HG03439 (cell line): Measurements from ENCODE around the gene COG2.
"Not testable (repeated sequence)": the region's sequence is repeated elsewhere in the genome, so short reads cannot be mapped to it uniquely, and the experiment has no call there.

Experiments used
- ATAC-seq: cut with Tn5 transposase; IDR thresholded peaks from one replicate; pipeline ENCODE4 v1.9.1; 2021; ENCODE audit warnings: mild to moderate bottlenecking, moderate library complexity; ENCODE audit not compliant: unreplicated experiment

The COG2 gene

DNA sequence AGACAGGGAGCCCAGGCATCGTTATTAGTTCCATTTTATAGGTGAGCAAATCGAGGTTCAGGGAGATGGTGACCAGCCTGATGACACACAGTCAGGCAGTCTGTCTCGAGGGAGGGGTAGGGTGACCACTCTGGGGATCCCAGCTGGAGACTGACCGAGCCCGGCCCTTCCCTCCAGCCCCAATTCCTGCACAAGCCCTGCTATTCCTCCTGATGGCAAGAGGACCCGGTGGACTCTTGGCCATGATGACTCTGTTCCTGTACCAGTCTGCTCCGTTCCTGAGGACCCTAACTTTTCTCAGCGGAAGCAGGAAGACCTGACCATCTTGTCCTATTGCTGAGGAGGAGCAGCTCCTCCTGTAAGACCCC, 71.2 kb downstream of the COG2 start:
- no peak for ATAC-seq

DNA sequence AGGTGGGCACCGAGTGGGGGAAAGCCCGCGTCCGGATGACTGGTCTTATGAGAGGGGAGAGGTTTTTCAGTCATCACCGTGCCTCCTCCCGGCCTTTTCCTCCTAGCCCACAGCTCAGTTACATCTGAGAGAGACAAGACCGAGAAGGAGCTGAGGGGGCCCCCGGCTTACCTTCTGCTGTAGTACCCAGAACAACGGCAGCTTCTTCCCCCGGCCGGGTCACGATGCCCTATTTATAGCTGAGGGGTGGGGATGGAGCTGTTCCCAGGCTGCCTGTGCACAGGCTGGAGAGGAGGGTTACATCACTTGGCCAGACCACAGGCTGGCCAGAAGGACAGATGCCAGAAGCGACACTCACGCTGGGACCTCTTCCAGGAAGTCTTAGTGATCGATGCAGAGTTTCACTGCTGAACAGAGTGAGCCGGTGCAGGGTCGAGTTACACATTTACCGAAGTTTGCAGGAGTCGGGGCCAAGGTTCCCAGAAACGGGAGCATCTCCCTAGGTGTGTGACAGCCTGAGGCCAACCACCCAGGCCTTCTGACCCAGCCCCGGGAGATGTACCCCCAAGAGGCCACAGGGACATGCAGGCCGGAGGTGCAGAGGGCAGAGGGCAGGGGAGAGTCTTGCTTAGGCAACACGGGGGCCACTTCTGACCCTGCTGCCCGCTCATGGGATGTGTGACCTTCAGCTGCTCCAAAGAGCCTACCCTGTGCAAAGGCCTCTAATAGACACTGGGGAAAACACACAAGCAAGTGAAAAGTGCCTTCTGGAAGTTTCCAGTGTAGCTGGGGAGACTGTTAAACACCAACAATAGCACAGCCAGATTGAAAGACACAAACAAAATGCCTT, 71.9 kb downstream of the COG2 start, which contains the start of gene AGT:
Gene AGT (minus strand): TSS at position 208 of the 850 bp plus-strand sequence. CDS start 3,299 bp downstream, outside the sequence.
- ATAC-seq, result no peak

DNA sequence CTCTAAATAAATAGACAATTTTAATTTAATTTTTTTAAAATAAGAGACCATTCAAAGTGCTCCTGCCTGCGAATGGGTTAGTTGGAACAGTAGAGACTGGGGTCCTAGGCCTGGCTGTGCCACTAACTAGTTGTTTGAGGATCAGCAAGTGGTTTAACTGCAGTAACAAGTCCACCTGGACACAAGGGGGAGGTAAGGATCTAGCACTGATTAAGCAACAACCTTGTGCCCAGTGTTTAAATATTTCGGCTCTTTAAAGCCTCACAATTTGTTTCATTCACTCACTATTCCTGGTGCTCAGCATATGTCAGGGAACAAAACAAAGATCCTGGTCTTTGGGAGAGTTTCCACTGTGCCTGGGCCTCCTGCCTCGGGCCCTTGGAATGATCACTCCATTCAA, 73.2 kb downstream of the COG2 start:
- no peak for ATAC-seq

DNA sequence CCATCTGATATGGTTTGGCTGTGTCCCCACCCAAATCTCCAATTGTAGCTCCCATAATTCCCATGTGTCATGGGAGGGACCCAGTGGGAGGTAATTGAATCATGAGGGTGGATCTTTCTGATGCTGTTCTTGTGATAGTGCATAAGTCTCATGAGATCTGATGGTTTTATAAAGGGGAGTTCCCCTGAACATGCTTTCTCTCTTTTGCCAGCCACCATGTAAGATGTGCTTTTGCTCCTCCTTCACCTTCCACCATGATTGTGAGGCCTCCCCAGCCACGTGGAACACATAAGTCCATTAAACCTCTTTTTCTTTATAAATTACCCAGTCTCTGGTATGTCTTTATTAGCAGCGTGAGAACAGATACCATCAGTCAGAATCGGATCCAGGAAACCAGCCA, 74.2 kb downstream of the COG2 start:
- ATAC-seq, result not testable (repeated sequence)

DNA sequence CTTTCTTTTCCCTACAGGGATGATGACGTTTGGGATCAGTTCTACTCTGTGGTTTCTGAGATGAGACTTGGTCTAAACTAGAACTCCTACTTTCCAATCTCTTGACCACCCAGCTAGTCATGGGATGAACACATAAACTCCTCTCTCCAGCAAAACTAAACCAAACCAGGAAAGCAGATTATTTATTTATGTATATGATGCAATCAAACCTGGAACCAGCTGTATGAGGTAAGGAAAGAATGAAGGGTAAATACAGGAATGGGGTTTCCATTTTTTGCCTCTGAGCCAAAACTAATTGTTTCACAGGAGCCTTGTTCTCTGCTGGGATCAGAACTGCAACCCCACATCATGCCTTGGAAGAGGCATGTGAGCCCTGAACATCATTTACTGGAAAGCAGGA, 75.0 kb downstream of the COG2 start:
- ATAC-seq, result no peak

DNA sequence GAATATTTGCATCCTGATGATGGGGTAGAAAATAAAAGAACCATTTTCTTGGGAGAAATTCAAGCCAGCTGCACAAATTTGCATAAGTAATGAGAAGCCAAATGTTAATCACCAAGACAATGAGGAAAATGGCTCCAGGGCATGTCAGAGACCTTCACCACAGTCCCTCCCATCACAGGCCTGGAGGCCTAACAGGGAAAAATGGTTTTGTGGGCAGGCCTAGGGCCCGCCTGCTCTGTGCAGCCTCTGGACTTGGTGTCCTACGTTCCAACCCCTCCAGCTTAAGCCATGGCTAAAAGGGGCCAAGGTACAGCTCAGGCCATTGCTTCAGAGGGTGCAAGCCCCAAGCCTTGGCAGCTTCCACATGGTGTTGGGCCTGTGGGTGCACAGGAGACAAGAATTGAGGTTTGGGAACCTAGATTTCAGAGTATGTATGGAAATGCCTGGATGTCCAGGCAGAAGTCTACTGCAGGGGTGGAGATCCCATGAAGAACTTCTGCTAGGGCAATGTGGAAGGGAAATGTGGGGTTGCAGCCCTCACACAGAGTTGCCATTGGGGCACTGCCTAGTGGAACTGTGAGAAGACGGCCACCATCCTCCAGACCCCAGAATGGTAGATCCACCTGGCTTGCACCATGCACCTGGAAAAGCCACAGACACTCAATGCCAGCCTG, 79.7 kb downstream of the COG2 start:
- not testable (repeated sequence) for ATAC-seq

DNA sequence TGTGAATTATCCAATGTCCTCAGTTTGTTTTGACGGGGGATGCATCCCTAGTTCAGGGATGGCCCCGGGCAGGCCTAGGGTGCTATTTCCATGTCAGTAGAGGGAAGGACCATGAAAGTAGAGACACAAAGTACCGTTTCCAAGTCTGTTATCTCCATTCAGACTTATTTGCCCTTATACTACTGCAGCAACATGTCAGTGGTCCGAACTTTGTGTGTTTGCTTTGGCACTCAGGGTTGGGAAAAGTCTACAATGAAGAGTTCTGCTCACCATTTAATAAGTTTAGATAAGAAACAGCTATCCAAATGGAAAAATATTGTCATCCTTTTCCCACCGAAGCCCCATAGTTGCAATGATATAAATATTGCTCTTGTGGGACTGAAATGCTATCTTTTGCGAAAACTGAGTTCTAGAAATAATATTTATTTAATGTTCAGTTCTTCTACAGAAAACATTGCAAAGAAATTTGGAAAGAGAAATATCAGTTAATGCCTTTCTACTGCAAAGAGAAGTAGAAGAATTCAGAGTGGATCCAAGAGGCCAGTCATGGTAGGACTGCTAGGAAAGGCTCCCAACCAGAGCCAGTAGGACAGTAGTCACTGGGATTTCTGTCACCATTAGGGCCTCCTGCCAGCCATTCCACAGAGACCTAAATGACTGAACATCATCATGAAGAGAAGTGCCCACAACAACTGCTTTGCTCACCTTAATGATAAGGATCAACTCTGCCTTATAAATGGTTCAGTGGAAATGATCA, 83.2 kb downstream of the COG2 start:
- no peak for ATAC-seq

DNA sequence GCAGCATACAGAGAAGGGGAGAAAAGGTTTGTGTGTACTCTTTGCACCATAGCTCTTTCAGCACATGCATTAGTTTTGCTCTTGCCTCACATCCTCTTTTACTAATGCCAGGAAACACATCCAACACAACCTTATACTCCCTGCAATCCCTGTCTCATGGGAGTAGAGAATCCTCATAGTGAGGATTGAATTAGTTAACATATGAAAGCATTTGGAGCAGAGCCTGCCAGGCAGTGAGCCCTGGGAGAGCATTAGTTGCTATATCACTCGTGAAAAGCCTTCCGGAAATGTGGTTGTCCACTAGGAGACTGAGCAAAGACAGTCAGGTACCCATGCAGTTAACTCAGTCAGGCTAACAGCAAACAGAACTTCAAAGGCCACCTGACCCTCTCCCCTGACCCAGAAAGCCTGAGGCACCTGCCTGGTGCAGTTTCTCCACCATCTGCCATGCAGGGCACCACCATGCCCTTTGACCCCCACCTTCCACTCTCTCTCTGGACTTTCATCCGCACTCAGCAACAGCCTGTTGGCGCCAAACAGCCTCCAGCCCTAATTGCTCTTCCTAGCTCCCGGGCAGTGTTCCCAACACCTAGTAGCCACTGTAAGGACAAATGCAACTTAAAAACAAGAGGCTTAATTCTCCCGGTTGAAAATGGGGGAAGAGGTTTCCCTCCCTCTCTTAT, 86.6 kb downstream of the COG2 start:
- no peak for ATAC-seq

DNA sequence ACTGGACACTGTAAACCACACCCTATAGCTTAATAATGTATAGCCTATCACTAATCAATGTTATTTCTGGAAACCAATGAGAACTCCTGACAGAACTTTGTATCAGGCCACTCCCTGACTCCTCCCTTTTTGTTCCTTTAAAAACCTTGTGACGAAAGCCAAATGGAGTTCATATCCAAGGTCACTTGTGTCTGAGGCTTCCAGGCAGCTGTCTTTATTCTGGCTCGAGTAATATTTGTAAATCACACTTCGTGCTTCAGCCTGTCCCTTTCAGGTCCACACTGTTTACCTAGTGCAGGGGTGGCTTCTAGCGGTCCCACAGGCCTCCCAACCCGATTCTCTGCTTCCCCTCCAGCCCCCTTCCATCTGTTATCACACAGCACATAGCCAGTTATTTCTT, 88.7 kb downstream of the COG2 start:
- no peak for ATAC-seq

DNA sequence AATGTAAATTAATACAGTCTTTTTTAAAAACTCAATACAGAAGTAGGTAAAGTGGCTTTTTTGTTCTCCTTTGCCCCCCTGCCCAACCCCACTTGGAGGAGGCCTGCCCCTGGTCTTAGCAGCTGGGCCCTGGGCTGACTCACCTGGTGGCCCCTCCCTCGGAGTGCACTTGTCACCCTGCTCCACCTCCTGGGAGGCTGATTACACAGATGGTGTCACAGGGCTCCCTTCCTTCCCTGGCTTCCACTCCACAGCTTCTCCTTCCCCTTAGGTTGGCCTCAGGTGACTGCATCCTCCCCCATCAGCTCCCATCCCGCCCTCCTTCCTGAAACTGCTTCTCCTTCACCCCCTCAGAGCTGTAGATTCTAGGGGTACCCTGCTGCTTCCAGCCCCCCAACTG, 93.2 kb downstream of the COG2 start:
- ATAC-seq, result no peak

DNA sequence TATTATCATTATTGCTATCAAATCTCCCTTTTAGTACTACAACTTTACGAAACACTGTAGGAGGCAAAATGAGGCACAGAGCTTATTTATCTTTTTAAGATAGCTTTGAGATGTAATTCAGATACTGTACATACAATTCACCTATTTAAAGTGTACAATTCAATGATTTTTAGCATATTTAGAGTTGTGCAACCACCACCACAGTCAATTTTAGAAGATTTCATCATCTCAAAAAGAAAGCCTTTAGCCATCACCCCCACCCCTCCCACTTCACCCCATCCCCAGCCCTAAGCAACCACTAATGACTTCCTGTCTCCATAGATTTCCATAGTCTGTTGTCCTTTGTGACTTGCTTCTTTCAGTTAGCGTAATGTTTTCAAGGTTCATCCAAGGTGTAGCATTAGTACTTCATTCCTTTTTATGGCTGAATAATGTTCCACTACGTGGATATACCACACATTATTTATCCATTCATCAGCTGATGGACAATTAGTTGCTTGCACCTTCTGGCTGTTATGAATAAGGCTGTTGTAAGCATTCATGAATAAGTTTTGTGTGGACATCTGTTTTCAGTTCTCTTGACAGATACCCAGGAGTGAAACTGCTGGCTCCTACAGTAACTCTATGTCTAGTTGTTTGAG, 95.5 kb downstream of the COG2 start:
- no peak for ATAC-seq

DNA sequence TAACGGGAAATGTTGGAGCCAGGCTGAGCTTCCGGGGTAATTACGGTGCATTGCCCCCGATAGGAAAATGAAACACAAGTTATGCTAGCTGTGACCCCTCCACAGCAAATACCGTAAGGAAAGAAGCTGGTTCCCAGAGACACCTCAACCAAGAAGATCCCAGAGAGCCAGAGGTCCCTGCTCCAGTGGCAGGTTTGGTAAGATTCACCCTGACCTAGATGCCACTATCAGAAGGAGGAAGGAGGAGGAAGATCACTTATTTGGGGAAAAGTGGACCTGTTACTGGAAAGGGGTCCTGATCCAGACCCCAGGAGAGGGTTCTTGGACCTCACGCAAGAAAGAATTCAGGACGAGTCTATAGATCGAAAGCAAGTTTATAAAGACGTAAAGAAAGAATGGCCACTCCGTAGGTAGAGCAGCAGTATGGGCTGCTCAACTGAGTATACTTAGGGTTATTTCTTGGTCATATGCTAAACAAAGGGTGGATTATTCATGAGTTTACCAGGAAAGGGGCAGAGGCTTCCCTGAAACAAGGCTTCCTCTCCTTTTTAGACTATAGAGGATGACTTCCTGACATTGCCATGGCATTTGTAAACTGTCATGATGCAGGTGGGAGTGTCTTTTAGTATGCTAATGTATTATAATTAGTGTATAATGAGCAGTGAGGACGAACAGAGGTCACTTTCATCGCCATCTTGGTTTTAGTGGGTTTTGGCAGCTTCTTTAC, 97.4 kb downstream of the COG2 start:
- ATAC-seq, result no peak
